GM21515 (cell line): Measurements from ENCODE around the gene DDX49.
"Not testable (repeated sequence)": the region's sequence is repeated elsewhere in the genome, so short reads cannot be mapped to it uniquely, and the experiment has no call there.

Experiments used
- ATAC-seq: cut with Tn5 transposase; IDR thresholded peaks from one replicate; pipeline ENCODE4 v1.9.1; 2021; ENCODE audit not compliant: unreplicated experiment

Gene DDX49

DNA sequence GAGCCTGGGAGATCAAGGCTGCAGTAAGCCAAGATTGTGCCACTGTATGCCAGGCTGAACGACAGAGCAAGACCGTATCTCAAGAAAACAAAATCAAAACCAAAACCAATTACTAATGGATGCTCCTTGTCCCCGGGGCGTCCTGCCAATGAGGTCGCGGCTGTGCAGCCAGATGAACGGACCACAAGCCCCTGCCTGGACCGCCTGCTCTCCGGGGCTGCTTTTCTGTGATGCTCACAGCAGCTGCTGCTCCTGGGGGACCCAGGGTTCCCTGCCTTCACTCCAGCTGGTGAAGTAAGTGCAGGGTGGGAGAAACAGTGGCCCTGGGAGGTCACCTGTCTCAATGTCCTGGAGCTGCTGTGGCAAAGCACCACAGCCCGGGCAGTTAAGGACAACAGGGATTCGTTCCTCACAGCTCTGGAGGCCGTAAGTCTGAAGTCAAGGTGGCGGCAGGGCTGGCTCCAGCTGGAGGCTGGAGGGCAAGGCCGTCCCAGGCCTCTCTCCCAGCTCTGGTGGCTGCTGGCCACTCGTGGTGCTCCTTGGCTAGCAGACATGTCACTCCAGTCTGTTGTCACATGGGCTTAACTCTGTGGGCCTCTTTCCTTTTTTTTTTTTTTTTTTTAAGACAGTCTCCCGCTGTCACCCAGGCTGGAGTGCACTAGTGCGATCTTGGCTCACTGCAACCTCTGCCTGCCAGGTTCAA, 10.4 kb upstream of the DDX49 start:
- no peak for ATAC-seq

- no peak for ATAC-seq
These were observed 9.5 kb upstream of the DDX49 start for GRCh38 chr19:18910010-18910409.

GRCh38 chr19:18910801-18911436, 8.6 kb upstream of the DDX49 start:
- ATAC-seq = no peak

DNA sequence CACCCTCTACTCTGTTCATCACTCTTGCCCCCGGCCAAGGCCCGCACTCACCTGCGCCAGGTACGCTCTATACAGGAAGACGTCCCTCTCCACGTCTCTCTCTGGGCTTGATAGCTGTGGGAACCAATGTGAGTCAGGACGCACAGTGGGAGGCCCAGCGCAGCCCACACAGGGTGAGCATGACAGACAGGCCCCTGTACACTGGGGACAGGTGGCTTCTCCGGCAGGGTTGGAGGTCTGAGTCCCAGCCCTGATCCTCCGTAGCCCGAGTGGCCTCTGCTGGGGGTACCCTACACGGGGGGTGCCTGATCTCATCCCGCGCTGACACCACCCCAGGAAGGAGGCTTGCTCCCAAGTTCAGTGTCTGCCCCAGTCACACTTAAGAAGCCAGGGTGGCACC, 6.6 kb upstream of the DDX49 start:
- no peak for ATAC-seq

GRCh38 chr19:18913466-18913865, 6.0 kb upstream of the DDX49 start:
- ATAC-seq = no peak

DNA sequence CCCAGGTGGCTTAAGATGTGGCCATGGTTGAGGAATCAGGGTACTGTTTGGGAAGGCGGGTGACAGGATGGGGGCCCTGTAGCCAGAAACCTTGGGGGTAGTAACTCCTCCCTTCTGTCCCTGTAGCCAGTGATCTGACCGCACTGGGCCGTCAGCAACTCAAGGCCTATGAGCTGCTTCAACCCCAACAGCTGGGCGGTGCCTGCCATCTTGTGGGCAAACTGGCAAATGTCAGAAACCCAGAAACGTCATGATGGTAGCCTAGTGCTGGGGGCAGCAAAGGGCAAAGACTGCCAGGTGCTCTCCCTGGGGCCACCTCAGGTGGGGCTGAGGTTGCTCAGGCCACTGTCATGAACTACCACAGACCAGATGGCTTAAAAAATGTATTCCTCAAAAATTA, 3.9 kb upstream of the DDX49 start:
- ATAC-seq = no peak

- ATAC-seq = not testable (repeated sequence)
These were observed 1.9 kb upstream of the DDX49 start for GRCh38 chr19:18917593-18917992.

- no peak for ATAC-seq
These were observed 342 bp downstream of the DDX49 start for GRCh38 chr19:18919900-18920214.

DNA sequence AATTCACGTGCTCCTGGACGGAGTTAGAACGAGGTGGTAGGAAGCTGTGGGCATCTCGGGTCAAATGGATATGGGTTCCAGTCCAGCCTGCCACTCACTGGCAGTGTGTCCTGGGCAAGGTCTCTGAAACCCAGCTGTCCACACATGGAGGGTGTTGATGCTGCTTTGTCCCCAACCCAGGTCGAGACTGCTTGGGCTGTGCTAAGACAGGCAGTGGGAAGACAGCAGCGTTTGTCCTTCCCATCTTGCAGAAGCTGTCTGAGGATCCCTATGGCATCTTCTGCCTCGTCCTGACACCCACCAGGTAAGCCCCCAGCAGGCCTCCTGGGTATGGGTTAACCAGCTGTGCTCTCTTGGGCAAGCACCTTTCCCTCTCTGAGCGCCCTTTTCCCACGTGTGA, 885 bp downstream of the DDX49 start:
- ATAC-seq = no peak

GRCh38 chr19:18921593-18921992, 2.1 kb downstream of the DDX49 start:
- no peak for ATAC-seq

DNA sequence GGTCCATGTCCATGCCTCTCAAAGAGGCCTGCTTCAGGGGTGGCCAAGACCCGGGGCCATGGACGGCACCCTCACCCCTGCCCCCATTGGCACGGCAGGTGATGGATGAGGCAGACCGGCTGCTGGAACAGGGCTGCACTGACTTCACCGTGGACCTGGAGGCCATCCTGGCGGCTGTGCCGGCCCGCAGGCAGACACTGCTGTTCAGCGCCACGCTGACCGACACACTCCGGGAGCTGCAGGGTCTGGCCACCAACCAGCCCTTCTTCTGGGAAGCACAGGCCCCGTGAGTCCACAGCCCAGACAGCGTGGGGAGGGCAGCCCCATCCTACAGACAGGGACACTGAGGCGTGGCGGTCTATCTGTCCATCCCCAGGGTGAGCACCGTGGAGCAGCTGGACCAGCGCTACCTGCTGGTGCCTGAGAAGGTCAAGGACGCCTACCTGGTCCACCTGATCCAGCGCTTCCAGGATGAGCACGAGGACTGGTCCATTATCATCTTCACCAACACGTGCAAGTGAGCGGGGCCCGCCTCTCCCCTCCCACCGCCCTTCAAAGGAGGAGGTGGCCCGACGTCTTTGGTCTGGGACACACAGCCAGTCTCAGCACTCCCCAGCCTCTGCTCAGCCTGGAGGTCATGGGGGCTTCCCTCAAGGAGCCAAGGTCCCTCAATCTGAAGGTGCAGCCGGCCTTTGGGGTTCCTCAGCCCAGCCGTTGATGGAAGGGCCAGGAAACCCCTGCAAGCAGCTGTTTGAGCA, 2.9 kb downstream of the DDX49 start:
- no peak for ATAC-seq

DNA sequence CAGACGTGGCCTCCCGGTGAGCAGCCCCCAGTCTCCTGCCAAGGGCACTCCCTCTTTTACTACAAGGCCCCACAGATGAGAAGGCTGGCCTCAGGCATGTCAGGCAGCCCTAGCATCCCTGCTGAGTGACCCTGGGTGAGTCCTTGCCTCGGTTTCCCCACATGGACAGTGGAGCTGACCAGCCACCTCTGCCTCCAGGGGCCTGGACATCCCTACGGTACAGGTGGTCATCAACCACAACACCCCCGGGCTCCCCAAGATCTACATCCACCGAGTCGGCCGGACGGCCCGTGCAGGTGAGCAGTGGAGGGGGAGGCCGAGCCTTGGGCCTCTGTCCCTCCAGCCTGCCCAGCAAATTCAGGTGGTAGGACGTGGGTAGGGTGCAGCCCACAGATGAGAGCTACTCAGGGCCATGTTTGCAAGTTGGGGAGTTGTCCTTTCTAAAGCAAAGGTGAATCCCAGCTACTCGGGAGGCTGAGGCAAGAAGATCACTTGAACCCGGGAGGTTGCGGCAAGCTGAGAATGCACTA, 5.2 kb downstream of the DDX49 start:
- ATAC-seq = no peak

GRCh38 chr19:18928018-18928805, 8.7 kb downstream of the DDX49 start:
- no peak for ATAC-seq

- no peak for ATAC-seq
These were observed 9.8 kb downstream of the DDX49 start for GRCh38 chr19:18929311-18929710.

DNA sequence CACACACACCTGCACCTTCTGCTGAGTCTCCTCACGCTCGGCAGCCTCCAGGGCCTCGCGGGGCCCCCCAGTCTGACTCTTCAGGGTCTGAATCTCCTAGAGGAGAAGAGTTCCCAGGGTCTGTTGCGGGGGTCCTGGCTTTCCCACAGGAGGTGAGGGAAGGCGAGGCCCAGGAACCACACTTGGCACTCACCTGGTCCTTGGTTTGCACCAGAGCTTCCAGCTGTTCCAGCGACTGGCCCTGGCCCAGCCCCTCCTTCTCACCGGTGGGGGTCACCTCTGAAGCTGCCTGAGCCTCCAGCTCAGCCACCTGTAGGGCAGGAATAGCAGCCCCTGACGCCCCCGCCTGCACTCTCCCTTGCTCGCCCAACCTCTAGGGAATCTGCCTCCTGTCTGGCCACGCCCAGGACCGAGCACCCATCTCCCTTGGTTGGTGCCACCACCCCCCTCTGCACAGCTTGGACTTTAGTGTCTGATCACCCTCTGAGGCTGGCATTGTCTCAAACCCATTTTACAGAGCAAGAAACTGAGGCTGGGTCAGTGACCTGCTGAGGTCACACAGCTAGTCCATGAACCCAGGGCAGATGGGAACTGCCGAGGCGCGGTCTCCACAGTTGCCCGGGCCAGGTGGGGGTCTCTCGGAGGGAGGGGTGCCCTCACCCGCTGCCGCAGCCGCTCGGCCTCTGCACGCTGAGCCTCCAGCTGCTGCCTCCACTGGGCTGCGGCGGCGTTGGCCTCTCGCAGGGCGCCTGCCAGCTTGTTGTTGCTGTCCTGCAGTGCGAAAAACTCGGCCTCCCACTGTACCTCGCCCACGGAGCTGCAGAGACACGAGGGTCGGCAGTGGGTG, 12.0 kb downstream of the DDX49 start:
- ATAC-seq = no peak

GRCh38 chr19:18932216-18932841, 12.8 kb downstream of the DDX49 start:
- no peak for ATAC-seq

- ATAC-seq = no peak
These were observed 13.8 kb downstream of the DDX49 start for GRCh38 chr19:18933297-18933696.

- no peak for ATAC-seq
These were observed 19.6 kb downstream of the DDX49 start for GRCh38 chr19:18939163-18939562.

GRCh38 chr19:18939922-18940768, 20.6 kb downstream of the DDX49 start:
- no peak for ATAC-seq
